Colonic mucosa (tissue), 4 donors: ENCODE data around the gene SYPL2. TPM values are rescaled to one million over a fixed set of nuclear protein-coding genes. Genes with fewer than 3 reads are reported as not detected.

Experiments
- DNase-seq: peaks from one replicate; pipeline ENCODE4 v3.0.0-alpha.2; 2020
- H3K27ac ChIP-seq: fragments of 200-600 bp; one replicate; pipeline ENCODE4 v1.8.0; 2021
- H3K27me3 ChIP-seq: fragments of 200-600 bp; one replicate; pipeline ENCODE4 v1.8.0; 2021
- H3K36me3 ChIP-seq: fragments of 200-600 bp; one replicate; pipeline ENCODE4 v1.8.0; 2021
- H3K4me1 ChIP-seq: fragments of 200-600 bp; one replicate; pipeline ENCODE4 v1.8.0; 2021; ENCODE audit warnings: mild to moderate bottlenecking
- H3K4me3 ChIP-seq: fragments of 200-600 bp; one replicate; pipeline ENCODE4 v1.8.0; 2021
- H3K9ac ChIP-seq, 2 donors: one replicate each; pipeline ENCODE4 v1.7.0; 2013; ENCODE audit warnings: control low read depth in 2 of 2, low read depth in 2 of 2, low read length in 2 of 2
- H3K9me3 ChIP-seq: fragments of 200-600 bp; one replicate; pipeline ENCODE4 v1.8.0; 2021
- intact Hi-C: fragments of 100-400 bp; cut with DNase I; formaldehyde crosslinking; loops from one replicate; pipeline ENCODE4 v1.14.1; 2022
- total RNA-seq, 2 donors: library from RNA; stranded (reverse); fragmentation: NEBNext Ultra II Directional in 1 of 2; extraction: Animal tissue kit (Norgen Biotek cat#: 25700) in 1 of 2; gene quantifications; one replicate each; pipeline ENCODE4 v1.2.1, GENCODE V29; 2021
- TF ChIP-seq, protein P1 (sequence below): fragments of 200-600 bp; IDR thresholded peaks from one replicate; pipeline ENCODE4 v1.8.0; 2022; ENCODE audit warnings: antibody characterized with exemption, mild to moderate bottlenecking
- donor health status: healthy.
- donor health status: DM: no; HTN: no; CAD: no.
- donor health status: DM: no; HTN: no; CAD: no.

The SYPL2 gene
- total RNA-seq, 2 donors from 2014 or later, result 0.12 to 0.35 TPM

DNA sequence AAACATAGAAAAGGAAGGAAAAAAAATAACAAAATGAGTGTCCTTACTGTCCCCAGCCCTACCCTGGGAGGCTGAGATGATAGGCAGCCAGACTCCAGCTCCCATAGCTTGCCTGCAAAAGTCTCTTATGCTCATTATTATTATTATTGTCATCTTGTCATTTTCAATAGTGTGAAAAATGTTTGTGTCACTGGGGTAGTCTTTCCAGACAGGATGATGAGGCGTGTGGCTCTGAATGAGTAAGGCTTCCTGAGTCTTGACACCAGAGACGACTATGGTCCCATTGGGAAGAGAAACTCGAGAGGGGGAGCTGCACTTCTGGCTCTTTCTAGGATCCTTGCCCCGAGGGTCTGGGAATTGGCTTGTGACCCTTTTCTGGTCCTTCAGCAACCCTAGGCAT is 26.4 kb downstream of the SYPL2 start:
- no peak overlapping the region for H3K4me3 ChIP-seq
- no peaks in the 10 kb centered on the region for H3K27me3 ChIP-seq
- H3K9ac ChIP-seq, result no peak overlapping the region
- TF ChIP-seq, protein P1, sequence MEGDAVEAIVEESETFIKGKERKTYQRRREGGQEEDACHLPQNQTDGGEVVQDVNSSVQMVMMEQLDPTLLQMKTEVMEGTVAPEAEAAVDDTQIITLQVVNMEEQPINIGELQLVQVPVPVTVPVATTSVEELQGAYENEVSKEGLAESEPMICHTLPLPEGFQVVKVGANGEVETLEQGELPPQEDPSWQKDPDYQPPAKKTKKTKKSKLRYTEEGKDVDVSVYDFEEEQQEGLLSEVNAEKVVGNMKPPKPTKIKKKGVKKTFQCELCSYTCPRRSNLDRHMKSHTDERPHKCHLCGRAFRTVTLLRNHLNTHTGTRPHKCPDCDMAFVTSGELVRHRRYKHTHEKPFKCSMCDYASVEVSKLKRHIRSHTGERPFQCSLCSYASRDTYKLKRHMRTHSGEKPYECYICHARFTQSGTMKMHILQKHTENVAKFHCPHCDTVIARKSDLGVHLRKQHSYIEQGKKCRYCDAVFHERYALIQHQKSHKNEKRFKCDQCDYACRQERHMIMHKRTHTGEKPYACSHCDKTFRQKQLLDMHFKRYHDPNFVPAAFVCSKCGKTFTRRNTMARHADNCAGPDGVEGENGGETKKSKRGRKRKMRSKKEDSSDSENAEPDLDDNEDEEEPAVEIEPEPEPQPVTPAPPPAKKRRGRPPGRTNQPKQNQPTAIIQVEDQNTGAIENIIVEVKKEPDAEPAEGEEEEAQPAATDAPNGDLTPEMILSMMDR, result no peak
- H3K4me1 ChIP-seq, result peaks cover 5% of the 10 kb centered on the region
- DNase-seq, result no peak
- peaks cover 5% of the 10 kb centered on the region for H3K36me3 ChIP-seq
- H3K27ac ChIP-seq, result no peak overlapping the region
- intact Hi-C loops, result no loop called here
- no peaks in the 10 kb centered on the region for H3K9me3 ChIP-seq

DNA sequence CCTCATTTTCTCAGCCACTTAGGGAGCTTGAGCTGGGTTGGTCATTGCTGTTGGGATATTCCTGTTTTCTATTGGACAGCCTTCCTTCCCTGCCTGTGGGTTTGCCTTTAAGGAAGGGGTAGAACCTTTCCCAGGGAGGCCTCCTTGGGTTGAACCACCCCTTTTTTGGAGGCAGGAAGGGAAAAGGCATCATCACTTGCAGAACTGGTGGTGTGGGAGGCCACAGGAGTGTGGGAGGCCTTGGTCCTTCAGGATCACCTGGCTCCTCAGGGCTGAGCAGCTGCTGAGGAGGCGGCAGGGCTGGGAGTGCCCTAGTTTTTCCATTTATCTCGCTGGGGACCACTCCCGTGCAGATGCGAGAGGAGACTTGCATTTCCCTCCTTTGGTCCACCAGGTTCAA is 26.9 kb downstream of the SYPL2 start:
- Histone ChIP-seq H3K36me3 (peaks cover 5% of the 10 kb centered on the region), H3K4me3 (no peak overlapping the region), H3K9me3 (no peaks in the 10 kb centered on the region), H3K27me3 (no peaks in the 10 kb centered on the region), H3K4me1 (peaks cover 5% of the 10 kb centered on the region), H3K9ac (peak overlapping the region in 1 of 2 donors; percentile 73), H3K27ac (no peak overlapping the region)
- TF ChIP-seq, protein P1, result no peak
- intact Hi-C loops, result no loop called here
- DNase-seq, result no peak

DNA sequence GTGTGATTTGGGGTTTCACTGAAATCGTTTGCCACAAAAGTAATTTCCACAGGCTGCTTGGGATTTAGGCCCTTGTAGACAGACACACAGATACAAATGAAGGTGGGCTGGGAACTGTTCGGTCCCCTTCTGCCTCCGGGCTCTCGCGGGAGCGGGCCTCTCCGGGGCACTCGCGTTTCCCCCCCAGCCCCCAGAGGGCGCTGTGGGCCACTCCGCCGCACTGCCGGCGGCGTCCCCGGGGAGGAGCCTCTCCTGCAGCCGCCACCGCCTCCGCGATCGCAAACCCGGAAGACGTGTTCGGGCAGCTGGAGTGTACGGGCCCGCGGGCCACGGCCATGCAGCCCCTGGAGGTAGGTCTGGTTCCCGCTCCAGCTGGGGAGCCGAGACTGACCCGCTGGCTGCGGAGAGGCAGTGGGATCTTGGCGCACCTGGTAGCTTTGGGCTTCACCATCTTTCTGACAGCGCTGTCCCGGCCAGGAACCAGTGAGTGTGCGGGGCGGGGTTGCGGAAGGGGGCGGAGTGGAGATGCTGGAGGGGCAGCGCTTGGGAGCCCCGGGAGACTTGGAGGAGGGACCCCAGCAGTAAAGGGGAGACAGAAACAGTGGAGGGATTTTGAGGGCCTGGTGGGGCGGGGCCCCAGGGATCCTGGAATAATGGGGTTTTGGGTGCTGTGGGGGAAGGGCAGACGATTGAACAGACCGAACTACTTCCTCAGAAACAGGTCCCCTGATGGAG is 27.6 kb downstream of the SYPL2 start, which contains the start of gene CYB561D1:
Gene CYB561D1, plus strand, starts transcription at position 290 of the 735 bp plus-strand sequence. Its CDS starts 46 bp downstream, at position 336.
- peaks cover 5% of the 10 kb centered on the region for H3K36me3 ChIP-seq
- peak; percentile 88 for DNase-seq
- H3K9me3 ChIP-seq, result no peaks in the 10 kb centered on the region
- H3K27ac ChIP-seq, result peak within 1 kb of the TSS; percentile 70
- intact Hi-C loops, result no loop called here
- peak within 1 kb of the TSS; percentile 72 to 73 for H3K9ac ChIP-seq
- H3K27me3 ChIP-seq, result no peaks in the 10 kb centered on the region
- H3K4me1 ChIP-seq, result peaks cover 8% of the 10 kb centered on the region
- H3K4me3 ChIP-seq, result peak within 1 kb of the TSS; percentile 62
- TF ChIP-seq, protein P1, result peak; percentile 90

DNA sequence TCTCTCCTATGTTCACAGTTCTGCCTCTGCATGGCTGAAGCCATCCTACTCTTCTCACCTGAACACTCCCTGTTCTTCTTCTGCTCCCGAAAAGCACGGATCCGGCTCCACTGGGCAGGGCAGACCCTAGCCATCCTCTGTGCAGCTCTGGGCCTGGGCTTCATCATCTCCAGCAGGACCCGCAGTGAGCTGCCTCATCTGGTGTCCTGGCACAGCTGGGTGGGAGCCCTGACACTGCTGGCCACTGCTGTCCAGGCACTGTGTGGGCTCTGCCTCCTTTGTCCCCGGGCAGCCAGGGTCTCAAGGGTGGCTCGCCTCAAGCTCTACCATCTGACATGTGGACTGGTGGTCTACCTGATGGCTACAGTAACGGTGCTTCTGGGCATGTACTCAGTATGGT is 29.4 kb downstream of the SYPL2 start:
- Histone ChIP-seq H3K36me3 (peaks cover 5% of the 10 kb centered on the region), H3K9ac (no peak overlapping the region), H3K9me3 (no peaks in the 10 kb centered on the region), H3K27me3 (no peaks in the 10 kb centered on the region), H3K4me3 (no peak overlapping the region), H3K27ac (no peak overlapping the region), H3K4me1 (peaks cover 16% of the 10 kb centered on the region)
- intact Hi-C loops, result no loop called here
- DNase-seq, result no peak
- TF ChIP-seq, protein P1, result no peak

DNA sequence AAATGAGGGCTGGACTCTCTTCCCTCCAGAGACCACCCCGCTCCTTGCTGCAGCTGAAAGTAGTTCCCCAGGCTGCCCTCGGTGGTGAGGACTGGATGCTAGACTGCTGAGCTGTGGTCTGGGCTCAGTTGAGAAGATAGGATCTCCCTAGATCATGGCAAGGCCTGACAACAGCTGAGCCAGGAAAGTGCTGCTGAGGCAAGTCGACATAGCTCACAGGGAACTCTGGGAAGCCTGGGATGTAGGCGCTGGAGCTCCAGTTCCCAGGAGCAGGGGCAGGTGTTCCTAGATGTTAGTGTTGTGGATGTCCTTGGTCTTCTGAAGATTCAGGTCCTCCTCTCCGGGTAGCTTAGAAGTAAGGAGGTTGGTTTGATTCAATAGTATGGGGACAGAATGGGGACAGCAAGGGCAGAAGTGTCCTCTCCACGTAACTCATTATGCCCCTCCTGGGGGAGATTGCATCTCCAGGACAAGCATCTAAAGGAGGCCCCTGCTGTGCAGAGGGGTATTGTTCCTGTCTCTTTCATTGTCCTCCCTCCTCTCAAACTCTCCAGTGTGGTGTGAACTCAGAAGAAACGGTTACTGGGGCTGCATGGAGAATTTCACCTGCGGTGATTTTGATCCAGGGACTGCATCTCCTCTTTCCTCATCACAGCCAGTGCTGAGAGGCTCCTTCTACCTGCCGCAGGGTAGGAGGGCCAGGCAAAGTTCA is 31.3 kb downstream of the SYPL2 start:
- H3K36me3 ChIP-seq, result peaks cover 5% of the 10 kb centered on the region
- intact Hi-C loops, result loop anchor here (2.0 kb wide), 1 partner anchor 33 kb away; no protein-coding TSS in a partner anchor
- H3K27me3 ChIP-seq, result no peaks in the 10 kb centered on the region
- no peak overlapping the region for H3K4me3 ChIP-seq
- no peak for DNase-seq
- no peaks in the 10 kb centered on the region for H3K9me3 ChIP-seq
- peaks cover 21% of the 10 kb centered on the region for H3K4me1 ChIP-seq
- no peak overlapping the region for H3K27ac ChIP-seq
- H3K9ac ChIP-seq, result no peak overlapping the region
- TF ChIP-seq, protein P1, result no peak
